ENCODE data around the gene LIPF. TPM values are rescaled to one million over a fixed set of nuclear protein-coding genes. Genes with fewer than 3 reads are reported as not detected.

Gene LIPF
- total and polyA plus RNA-seq, 2 experiments from 2014 or later, result not detected

Other genes starting within 250 kb of the LIPF start
- gene RNLS, start 81.1 kb upstream of the LIPF start, total RNA-seq (2014; rRNA removed; shearing (Covaris generic)), result 7.7 and 15.2 TPM in 2 replicates
- 5.7 and 8.8 TPM in 2 replicates for gene RNLS, start 81.1 kb upstream of the LIPF start, polyA plus RNA-seq (2016; fragmentation: Nextera tagmentation; extraction: Ambion mirVana)
- 0.04 and 0.14 TPM in 2 replicates for gene LIPJ, start 77.7 kb upstream of the LIPF start, total RNA-seq (2014; rRNA removed; shearing (Covaris generic))
- gene LIPJ, start 77.7 kb upstream of the LIPF start, polyA plus RNA-seq (2016; fragmentation: Nextera tagmentation; extraction: Ambion mirVana), result not detected in 2 replicates
- gene LIPK, start 41.8 kb downstream of the LIPF start, total RNA-seq (2014; rRNA removed; shearing (Covaris generic)), result not detected in 2 replicates
- not detected in 2 replicates for gene LIPK, start 41.8 kb downstream of the LIPF start, polyA plus RNA-seq (2016; fragmentation: Nextera tagmentation; extraction: Ambion mirVana)
- gene LIPN, start 95.6 kb downstream of the LIPF start, total RNA-seq (2014; rRNA removed; shearing (Covaris generic)), result not detected in 2 replicates
- gene LIPN, start 95.6 kb downstream of the LIPF start, polyA plus RNA-seq (2016; fragmentation: Nextera tagmentation; extraction: Ambion mirVana), result not detected in 2 replicates
- not detected in 2 replicates for gene LIPM, start 138.3 kb downstream of the LIPF start, total RNA-seq (2014; rRNA removed; shearing (Covaris generic))
- not detected in 2 replicates for gene LIPM, start 138.3 kb downstream of the LIPF start, polyA plus RNA-seq (2016; fragmentation: Nextera tagmentation; extraction: Ambion mirVana)
- gene ANKRD22, start 187.4 kb downstream of the LIPF start, total RNA-seq (2014; rRNA removed; shearing (Covaris generic)), result not detected in 2 replicates
- not detected in 2 replicates for gene ANKRD22, start 187.4 kb downstream of the LIPF start, polyA plus RNA-seq (2016; fragmentation: Nextera tagmentation; extraction: Ambion mirVana)
- 11.5 and 12.5 TPM in 2 replicates for gene STAMBPL1, start 215.8 kb downstream of the LIPF start, total RNA-seq (2014; rRNA removed; shearing (Covaris generic))
- 1.8 and 2.5 TPM in 2 replicates for gene STAMBPL1, start 215.8 kb downstream of the LIPF start, polyA plus RNA-seq (2016; fragmentation: Nextera tagmentation; extraction: Ambion mirVana)